Measurements from ENCODE around the gene CPNE1.

Gene CPNE1

GRCh38 chr20:35653430-35653734 is 11.3 kb downstream of the CPNE1 start:
- no peak for TF ChIP-seq CTCF (IDR thresholded peaks at IDR 0.05; ENCODE audit: poor library complexity, severe bottlenecking)
- Histone ChIP-seq H3K9me3 (ENCODE audit: severe bottlenecking) (no peaks in the 10 kb centered on the region), H3K4me3 (ENCODE audit: severe bottlenecking) (no peak overlapping the region), H3K4me1 (ENCODE audit: insufficient read depth, poor library complexity, severe bottlenecking) (no peaks in the 10 kb centered on the region), H3K36me3 (ENCODE audit: low read depth) (peaks cover 100% of the 10 kb centered on the region), H3K27ac (ENCODE audit: poor library complexity, severe bottlenecking) (no peak overlapping the region), H3K27me3 (ENCODE audit: insufficient read depth, poor library complexity, severe bottlenecking) (no peaks in the 10 kb centered on the region)
- DNase-seq (ENCODE audit: low spot score) (no peak), ATAC-seq (ENCODE audit: low read depth) (no peak)

DNA sequence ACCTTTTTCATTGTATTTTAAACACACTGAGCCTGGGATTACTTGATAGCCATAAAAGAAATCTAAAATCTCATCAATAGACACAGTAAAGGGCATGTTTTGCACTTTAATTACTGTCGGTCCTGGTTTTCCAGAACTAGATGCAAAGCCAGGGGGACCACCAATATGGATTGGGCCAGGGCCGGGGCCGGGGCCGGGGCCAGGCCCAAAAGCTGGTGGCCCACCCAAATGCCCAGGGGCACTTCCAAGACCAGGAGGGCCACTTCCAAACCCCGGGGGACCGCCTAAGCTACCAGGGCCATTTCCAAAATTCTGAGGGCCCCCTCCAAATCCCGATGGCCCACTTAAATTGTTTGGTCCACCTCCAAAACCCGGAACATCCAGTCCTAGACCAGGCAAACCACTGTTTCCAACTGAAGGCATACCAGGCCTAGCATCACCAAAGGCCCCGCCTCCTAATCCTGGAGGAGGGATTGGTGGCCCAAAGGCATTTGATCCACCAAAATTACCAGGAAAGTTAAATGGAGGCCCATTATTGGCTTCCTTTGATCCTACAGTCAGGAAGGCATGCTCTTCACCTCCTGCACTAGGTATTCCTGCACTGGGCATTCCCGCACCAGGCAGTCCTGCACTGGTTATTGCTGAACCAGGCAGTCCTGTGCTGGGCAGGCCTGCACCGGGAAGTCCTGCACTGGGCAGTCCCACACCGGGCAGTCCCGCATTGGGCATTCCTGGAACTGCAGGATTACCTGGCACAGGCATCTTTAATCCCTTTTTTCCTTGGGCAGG is 11.9 kb downstream of the CPNE1 start:
- H3K27ac ChIP-seq (ENCODE audit: poor library complexity, severe bottlenecking), result no peak overlapping the region
- no peaks in the 10 kb centered on the region for H3K9me3 ChIP-seq (ENCODE audit: severe bottlenecking)
- no peak for ATAC-seq (ENCODE audit: low read depth)
- no peak for DNase-seq (ENCODE audit: low spot score)
- no peak for TF ChIP-seq CTCF (IDR thresholded peaks at IDR 0.05; ENCODE audit: poor library complexity, severe bottlenecking)
- H3K4me1 ChIP-seq (ENCODE audit: insufficient read depth, poor library complexity, severe bottlenecking), result no peaks in the 10 kb centered on the region
- H3K27me3 ChIP-seq (ENCODE audit: insufficient read depth, poor library complexity, severe bottlenecking), result no peaks in the 10 kb centered on the region
- no peak overlapping the region for H3K4me3 ChIP-seq (ENCODE audit: severe bottlenecking)
- H3K36me3 ChIP-seq (ENCODE audit: low read depth), result peaks cover 100% of the 10 kb centered on the region

DNA sequence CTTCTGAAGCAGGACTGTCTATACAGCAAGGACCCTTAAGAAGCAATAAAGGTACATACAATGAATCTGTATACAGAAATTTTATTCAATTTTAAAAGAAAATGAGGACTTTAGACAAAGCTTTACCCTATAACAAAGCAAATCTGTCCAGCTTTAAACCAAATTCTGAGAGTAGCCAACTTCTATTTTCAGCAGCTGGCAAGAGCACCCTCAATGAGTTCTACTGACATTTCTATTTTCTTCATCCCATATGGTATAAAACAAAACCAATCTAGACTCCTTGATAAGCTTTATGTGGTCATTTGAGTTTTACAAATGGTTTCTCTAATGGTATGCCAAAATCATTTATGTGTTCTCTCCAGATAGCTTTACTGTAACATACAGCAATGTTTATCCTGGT is 12.7 kb downstream of the CPNE1 start:
- Histone ChIP-seq H3K27me3 (ENCODE audit: insufficient read depth, poor library complexity, severe bottlenecking) (no peaks in the 10 kb centered on the region), H3K36me3 (ENCODE audit: low read depth) (peaks cover 91% of the 10 kb centered on the region), H3K27ac (ENCODE audit: poor library complexity, severe bottlenecking) (no peak overlapping the region), H3K9me3 (ENCODE audit: severe bottlenecking) (no peaks in the 10 kb centered on the region), H3K4me3 (ENCODE audit: severe bottlenecking) (no peak overlapping the region), H3K4me1 (ENCODE audit: insufficient read depth, poor library complexity, severe bottlenecking) (no peaks in the 10 kb centered on the region)
- no peak for TF ChIP-seq CTCF (IDR thresholded peaks at IDR 0.05; ENCODE audit: poor library complexity, severe bottlenecking)
- DNase-seq (ENCODE audit: low spot score) (no peak), ATAC-seq (ENCODE audit: low read depth) (no peak)

- H3K27ac ChIP-seq (ENCODE audit: poor library complexity, severe bottlenecking), result no peak overlapping the region
- ATAC-seq (ENCODE audit: low read depth) (no peak), DNase-seq (ENCODE audit: low spot score) (no peak)
- no peaks in the 10 kb centered on the region for H3K9me3 ChIP-seq (ENCODE audit: severe bottlenecking)
- H3K4me3 ChIP-seq (ENCODE audit: severe bottlenecking), result no peak overlapping the region
- H3K36me3 ChIP-seq (ENCODE audit: low read depth), result peaks cover 81% of the 10 kb centered on the region
- H3K4me1 ChIP-seq (ENCODE audit: insufficient read depth, poor library complexity, severe bottlenecking), result peaks cover under 1% of the 10 kb centered on the region
- TF ChIP-seq CTCF (IDR thresholded peaks at IDR 0.05; ENCODE audit: poor library complexity, severe bottlenecking), result no peak
- H3K27me3 ChIP-seq (ENCODE audit: insufficient read depth, poor library complexity, severe bottlenecking), result no peaks in the 10 kb centered on the region
Measured at GRCh38 chr20:35650632-35651031, 14.1 kb downstream of the CPNE1 start.

- ATAC-seq (ENCODE audit: low read depth), result no peak
- no peaks in the 10 kb centered on the region for H3K27me3 ChIP-seq (ENCODE audit: insufficient read depth, poor library complexity, severe bottlenecking)
- H3K4me1 ChIP-seq (ENCODE audit: insufficient read depth, poor library complexity, severe bottlenecking), result peaks cover 5% of the 10 kb centered on the region
- DNase-seq (ENCODE audit: low spot score), result no peak
- no peaks in the 10 kb centered on the region for H3K9me3 ChIP-seq (ENCODE audit: severe bottlenecking)
- no peak overlapping the region for H3K4me3 ChIP-seq (ENCODE audit: severe bottlenecking)
- H3K36me3 ChIP-seq (ENCODE audit: low read depth), result peaks cover 81% of the 10 kb centered on the region
- no peak for TF ChIP-seq CTCF (IDR thresholded peaks at IDR 0.05; ENCODE audit: poor library complexity, severe bottlenecking)
- no peak overlapping the region for H3K27ac ChIP-seq (ENCODE audit: poor library complexity, severe bottlenecking)
Measured at GRCh38 chr20:35648836-35649235, 15.9 kb downstream of the CPNE1 start.

All from RWPE2 (cell line).